A549 treated with GW870086 at 1 μM for 4 hours (cell line): ENCODE measurements around the gene CHPF. TPM values are rescaled to one million over a fixed set of nuclear protein-coding genes. Genes with fewer than 3 reads are reported as not detected.

Experiments used
- total RNA-seq: library from RNA; stranded (reverse); fragments of 200-300 nt; extraction: Qiagen RNA extraction; gene quantifications from 5 replicates; pipeline ENCODE4 v1.2.3, GENCODE V29; 2022; ENCODE audit warnings: low read depth

Gene CHPF, protein sequence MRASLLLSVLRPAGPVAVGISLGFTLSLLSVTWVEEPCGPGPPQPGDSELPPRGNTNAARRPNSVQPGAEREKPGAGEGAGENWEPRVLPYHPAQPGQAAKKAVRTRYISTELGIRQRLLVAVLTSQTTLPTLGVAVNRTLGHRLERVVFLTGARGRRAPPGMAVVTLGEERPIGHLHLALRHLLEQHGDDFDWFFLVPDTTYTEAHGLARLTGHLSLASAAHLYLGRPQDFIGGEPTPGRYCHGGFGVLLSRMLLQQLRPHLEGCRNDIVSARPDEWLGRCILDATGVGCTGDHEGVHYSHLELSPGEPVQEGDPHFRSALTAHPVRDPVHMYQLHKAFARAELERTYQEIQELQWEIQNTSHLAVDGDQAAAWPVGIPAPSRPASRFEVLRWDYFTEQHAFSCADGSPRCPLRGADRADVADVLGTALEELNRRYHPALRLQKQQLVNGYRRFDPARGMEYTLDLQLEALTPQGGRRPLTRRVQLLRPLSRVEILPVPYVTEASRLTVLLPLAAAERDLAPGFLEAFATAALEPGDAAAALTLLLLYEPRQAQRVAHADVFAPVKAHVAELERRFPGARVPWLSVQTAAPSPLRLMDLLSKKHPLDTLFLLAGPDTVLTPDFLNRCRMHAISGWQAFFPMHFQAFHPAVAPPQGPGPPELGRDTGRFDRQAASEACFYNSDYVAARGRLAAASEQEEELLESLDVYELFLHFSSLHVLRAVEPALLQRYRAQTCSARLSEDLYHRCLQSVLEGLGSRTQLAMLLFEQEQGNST
- total RNA-seq = 19.1 to 31.8 TPM (median 29.2 TPM) in 5 replicates

DNA sequence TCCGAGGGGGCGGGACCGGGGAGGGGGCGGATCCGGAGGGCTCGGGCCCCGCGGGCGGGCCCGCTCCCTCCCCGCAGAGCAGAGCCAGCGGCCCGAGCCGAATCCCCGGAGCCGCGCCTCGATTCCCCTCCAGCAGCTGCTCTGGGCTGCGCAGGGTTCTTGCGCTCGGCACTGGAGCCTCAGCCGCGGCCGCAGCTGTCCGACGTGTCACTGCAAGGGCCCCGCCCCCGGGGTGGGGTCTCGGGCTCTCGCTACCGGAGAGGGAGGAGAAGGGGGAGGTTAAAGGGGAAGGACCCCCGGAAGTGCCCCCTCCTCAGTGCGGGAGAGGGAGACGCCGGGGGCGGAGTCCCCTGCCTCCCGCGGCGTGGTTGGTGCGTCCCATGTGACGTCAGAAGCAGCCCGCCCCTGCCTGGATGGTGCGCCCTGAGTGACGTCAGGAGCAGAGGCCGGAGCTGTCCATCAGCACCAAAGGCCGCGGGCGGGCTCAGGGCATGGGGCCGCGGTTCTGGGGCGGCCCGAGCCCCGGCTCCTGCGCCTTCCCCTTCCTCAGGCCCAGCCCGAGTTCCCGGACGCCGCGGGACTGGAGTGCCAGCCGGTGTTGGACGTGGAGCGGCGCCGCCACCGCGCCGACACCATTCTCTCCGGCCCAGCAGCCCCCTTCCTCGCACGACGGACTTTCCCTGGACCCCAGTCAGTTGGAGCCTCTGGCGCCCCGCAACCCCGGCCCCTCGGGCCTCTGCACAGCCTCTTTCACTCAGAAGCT lies at the start of gene CHPF, which contains the start of gene TMEM198:
Gene CHPF (minus strand): TSS at position 214 of the 763 bp plus-strand sequence. CDS start 271 bp downstream, outside the sequence.
Gene TMEM198 (plus strand): TSS at position 433 of the 763 bp plus-strand sequence. CDS start 700 bp downstream, outside the sequence.

DNA sequence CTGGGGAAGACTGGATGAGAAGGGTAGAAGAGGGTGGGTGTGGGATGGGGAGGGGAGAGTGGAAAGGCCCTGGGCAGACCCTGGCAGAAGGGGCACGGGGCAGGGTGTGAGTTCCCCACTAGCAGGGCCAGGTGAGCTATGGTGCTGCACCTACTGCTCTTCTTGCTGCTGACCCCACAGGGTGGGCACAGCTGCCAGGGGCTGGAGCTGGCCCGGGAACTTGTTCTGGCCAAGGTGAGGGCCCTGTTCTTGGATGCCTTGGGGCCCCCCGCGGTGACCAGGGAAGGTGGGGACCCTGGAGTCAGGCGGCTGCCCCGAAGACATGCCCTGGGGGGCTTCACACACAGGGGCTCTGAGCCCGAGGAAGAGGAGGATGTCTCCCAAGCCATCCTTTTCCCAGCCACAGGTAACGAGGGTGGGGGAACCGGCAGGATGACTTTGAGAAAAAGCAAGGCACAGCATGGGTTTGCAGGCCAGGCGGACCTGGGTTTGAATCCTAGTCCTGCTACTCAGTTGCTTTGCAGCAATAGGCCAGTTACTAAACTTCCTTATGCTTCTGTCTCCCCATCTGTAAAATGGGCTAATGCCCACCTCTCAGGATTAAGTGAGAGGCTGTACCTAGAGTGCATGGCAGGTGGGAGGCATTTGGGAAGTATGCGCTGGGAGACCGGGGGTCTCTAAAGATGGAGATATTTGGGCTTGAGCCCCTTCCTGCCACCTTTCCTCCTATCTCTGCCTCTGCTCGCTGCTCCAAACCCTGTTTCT lies 28.8 kb upstream of the CHPF start, which contains the start of gene INHA:
Gene INHA (plus strand): TSS at position 74 of the 765 bp plus-strand sequence. CDS start 65 bp downstream, at position 139.

DNA sequence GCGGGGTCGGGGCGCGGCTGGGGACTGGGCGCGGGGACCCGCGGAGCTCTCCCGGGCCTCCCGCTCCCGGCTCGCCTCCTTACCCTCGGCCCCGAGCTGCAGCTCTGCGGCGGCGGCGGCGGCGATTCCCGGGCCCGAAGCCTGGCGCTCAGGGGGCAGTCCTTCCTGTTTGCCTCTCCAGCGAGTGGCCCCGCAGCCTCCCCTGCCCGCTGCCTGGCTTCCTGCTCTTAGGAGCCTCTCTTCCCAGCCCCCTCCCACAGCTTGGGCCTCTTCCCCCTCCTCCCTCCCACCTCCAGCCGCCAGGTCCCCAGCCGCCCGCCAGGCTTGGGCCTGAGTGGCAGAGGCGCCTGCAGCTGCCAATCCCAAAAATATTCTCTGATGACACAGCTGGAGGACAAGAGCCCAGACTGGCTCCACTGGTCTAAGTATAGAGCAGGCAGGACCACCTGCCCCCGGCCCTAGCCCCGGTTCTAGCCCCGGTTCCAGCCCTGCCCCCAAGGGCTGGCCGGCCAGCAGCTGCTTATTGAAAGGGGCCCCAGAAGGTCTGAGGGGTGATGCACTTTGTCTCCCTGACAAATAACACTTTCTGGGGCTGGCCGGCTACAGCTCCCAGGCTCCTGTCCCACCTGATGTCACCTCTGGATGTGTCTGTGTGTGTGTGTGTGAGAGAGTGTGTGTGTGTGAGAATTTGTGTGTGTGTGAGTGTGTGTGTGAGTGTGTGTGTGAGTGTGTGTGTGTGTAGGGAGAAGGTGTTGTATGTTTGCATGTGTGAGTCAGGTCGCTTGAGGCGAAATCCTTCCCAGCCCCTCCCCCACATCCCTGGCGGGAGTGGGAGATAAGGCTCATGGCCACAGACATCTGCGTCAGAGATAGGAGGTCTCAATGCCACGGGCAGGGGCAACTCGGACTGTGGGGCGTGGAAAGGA lies 28.0 kb upstream of the CHPF start, which contains the start of gene OBSL1:
Gene OBSL1 (minus strand): TSS at position 229 of the 926 bp plus-strand sequence. CDS start 307 bp downstream, outside the sequence.

DNA sequence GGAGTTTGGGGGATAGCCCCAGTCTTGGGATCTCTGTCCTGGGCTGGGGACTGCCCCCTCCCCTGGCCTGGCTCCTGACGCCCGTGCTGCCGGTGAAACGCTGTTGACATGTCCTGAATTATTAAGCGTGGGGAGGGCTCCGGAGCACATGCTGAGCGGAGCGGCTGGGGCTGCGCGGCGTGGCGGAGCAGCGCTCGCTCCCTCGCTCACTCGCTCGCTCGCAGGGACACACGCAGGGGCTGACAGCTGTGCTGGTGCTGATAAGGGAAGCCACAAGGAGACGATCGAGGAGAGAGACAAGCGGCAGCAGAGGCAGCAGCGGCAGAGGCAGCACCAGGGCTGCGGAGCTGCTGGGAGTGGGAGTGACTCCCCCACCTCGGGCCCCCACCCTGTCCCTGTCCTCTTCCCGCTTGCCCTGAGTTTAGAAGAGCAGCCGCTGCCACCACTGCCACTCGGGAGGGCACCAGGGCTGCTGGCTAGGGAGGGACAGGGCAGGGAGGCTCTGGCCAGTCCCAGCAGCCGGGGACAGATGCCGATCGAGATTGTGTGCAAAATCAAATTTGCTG lies 29.3 kb downstream of the CHPF start, which contains the start of gene ASIC4:
Gene ASIC4 (plus strand): TSS at position 287 of the 566 bp plus-strand sequence. CDS start 243 bp downstream, at position 530.

DNA sequence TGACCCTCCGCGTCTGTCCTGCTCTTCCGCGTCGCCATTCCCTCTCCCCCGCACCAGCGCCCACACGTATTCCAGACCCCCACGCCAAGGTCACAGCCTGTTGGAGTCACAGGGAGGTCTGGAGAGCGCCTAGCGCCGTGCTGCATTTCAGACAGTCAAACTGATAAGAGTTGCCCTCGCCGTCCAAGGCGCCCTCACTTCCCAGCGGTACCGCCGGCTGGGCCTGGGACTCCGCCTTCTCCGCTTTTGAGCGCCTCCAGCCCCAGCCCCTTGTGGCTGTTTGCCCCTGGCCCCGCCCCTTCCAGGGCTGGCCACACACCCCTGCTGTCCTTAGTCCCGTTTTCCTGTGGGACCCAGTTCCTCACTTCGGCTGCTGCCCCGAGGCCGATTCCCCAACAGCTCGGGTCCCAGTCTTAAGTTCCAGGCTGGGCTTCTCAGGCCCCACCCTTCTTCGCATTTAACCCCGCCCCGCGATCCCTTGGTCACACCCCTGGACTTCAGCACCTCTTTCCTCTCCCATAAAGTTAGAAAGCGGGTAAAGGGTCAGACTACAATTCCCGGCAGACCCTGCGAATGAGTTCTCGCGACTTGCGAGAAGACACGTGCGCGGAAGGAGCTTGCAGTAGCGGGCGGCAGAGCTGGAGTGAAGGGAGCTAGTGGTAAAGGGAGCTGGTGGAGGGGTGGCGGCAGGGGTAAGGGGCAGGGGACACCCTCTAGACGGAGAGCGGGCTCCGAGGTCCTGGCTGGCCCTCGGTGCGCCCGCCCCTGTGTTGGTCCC lies 45.1 kb downstream of the CHPF start, which contains the start of gene GMPPA:
Gene GMPPA (plus strand): TSS at position 612 of the 778 bp plus-strand sequence. CDS start 1,085 bp downstream, outside the sequence.

Other genes starting within 250 kb of the CHPF start
- gene PTPRN, start 234.4 kb downstream of the CHPF start, total RNA-seq = 0.95 to 1.9 TPM (median 1.5 TPM) in 5 replicates
- not detected in 5 replicates for gene RESP18, start 211.1 kb downstream of the CHPF start, total RNA-seq
- gene DNPEP, start 155.9 kb downstream of the CHPF start, total RNA-seq = 54.9 to 67.6 TPM (median 60.7 TPM) in 5 replicates
- 0.27 to 0.84 TPM (median 0.43 TPM) in 5 replicates for gene DES, start 125.4 kb downstream of the CHPF start, total RNA-seq
- 5.4 to 12.9 TPM (median 8.1 TPM) in 5 replicates for gene SPEG, start 109.0 kb downstream of the CHPF start, total RNA-seq
- 32.5 to 37.9 TPM (median 36.2 TPM) in 5 replicates for gene GMPPA, start 44.9 kb downstream of the CHPF start, total RNA-seq
- 0.11 to 0.15 TPM (median 0.14 TPM) in 3 of 5 replicates, not detected in the others for gene ASIC4, start 29.3 kb downstream of the CHPF start, total RNA-seq
- gene TMEM198, start 219 bp upstream of the CHPF start, total RNA-seq = 0.55 to 1.5 TPM (median 0.94 TPM) in 5 replicates
- gene OBSL1, start 27.7 kb upstream of the CHPF start, total RNA-seq = 16.6 to 22.3 TPM (median 20.4 TPM) in 5 replicates
- 0.18 to 0.47 TPM (median 0.36 TPM) in 5 replicates for gene INHA, start 28.5 kb upstream of the CHPF start, total RNA-seq
- 14.2 to 17.9 TPM (median 17.6 TPM) in 5 replicates for gene STK11IP, start 54.0 kb upstream of the CHPF start, total RNA-seq
- 2.0 to 3.4 TPM (median 3.0 TPM) in 5 replicates for gene SLC4A3, start 83.8 kb upstream of the CHPF start, total RNA-seq